WI38 (cell line): Measurements from ENCODE around the gene PBX1.

Experiments
- H3K4me3 ChIP-seq: 2 replicates; pipeline ENCODE4 v1.5.1; 2011; ENCODE audit warnings: low read depth, mild to moderate bottlenecking, control low read depth, low read length
- CTCF ChIP-seq: IDR thresholded peaks from 2 replicates; pipeline ENCODE4 v1.5.1; 2012; ENCODE audit warnings: low read depth, mild to moderate bottlenecking, control low read depth, low read length

The PBX1 gene

GRCh38 chr1:164635803-164636731, 77.1 kb downstream of the PBX1 start:
- no peak for TF ChIP-seq CTCF
- H3K4me3 ChIP-seq = no peak overlapping the region

- no peak for TF ChIP-seq CTCF
- H3K4me3 ChIP-seq = no peak overlapping the region
Measured at GRCh38 chr1:164636757-164637156, 77.8 kb downstream of the PBX1 start.

- no peak for TF ChIP-seq CTCF
- no peak overlapping the region for H3K4me3 ChIP-seq
Measured at GRCh38 chr1:164637461-164638375, 78.7 kb downstream of the PBX1 start.

GRCh38 chr1:164638492-164639202, 79.7 kb downstream of the PBX1 start:
- TF ChIP-seq CTCF = no peak
- H3K4me3 ChIP-seq = no peak overlapping the region

- H3K4me3 ChIP-seq = no peak overlapping the region
- no peak for TF ChIP-seq CTCF
Measured at GRCh38 chr1:164640686-164641352, 81.8 kb downstream of the PBX1 start.

GRCh38 chr1:164641353-164641730, 82.4 kb downstream of the PBX1 start:
- no peak for TF ChIP-seq CTCF
- H3K4me3 ChIP-seq = no peak overlapping the region
